H1 (cell line): ENCODE results near the gene RNF38. TPM values are rescaled to one million over a fixed set of nuclear protein-coding genes. Genes with fewer than 3 reads are reported as not detected.
"Not testable (repeated sequence)": the region's sequence is repeated elsewhere in the genome, so short reads cannot be mapped to it uniquely, and the experiment has no call there.

Experiments
- CTCF ChIA-PET: fragments of 300-600 bp; sonication (Branson Sonifier 250); formaldehyde crosslinking; loops from one replicate; lab custom pipeline; 2021; ENCODE audit not compliant: partially characterized antibody; lab: Charles Lee
- POLR2A ChIA-PET: fragments of 300-600 bp; sonication (Branson Sonifier 250); formaldehyde crosslinking; loops from one replicate; lab custom pipeline; 2021; ENCODE audit warnings: inconsistent platforms; ENCODE audit not compliant: partially characterized antibody; lab: Charles Lee
- DNase-seq, 2 experiments: peaks; one replicate each; pipeline versions ENCODE4 v3.0.0 to v3.0.0-alpha.2; 2010 to 2022; ENCODE audit warnings: low spot score in 2 of 2, low read depth in 1 of 2, mixed read lengths in 1 of 2
- FAIRE-seq: peaks from 2 replicates; lab custom pipeline; 2011; peaks lifted over from hg19 to GRCh38; lab: Jason Lieb, UNC
- H2AFZ ChIP-seq: 2 replicates; pipeline ENCODE4 v1.8.1; 2012; ENCODE audit warnings: low read length, inconsistent platforms
- H2AK5ac ChIP-seq: 2 replicates; pipeline ENCODE4 v1.6.1; 2013; ENCODE audit warnings: low read depth, low read length
- H2BK120ac ChIP-seq: replicated peaks from 2 replicates; pipeline ENCODE3; 2013; ENCODE audit warnings: low read depth, low read length, inconsistent platforms
- H2BK12ac ChIP-seq: 2 replicates; pipeline ENCODE4 v1.6.1; 2013; ENCODE audit warnings: low read depth, low read length
- H2BK15ac ChIP-seq: 2 replicates; pipeline ENCODE4 v1.6.1; 2013; ENCODE audit warnings: low read length
- H2BK20ac ChIP-seq: 2 replicates; pipeline ENCODE4 v1.6.1; 2013; ENCODE audit warnings: low read length
- H2BK5ac ChIP-seq: 2 replicates; pipeline ENCODE4 v1.6.1; 2013; ENCODE audit warnings: low read depth, low read length
- H3K14ac ChIP-seq: 2 replicates; pipeline ENCODE4 v1.6.1; 2013; ENCODE audit warnings: inconsistent platforms; ENCODE audit not compliant: insufficient read length
- H3K18ac ChIP-seq: 2 replicates; pipeline ENCODE4 v1.6.1; 2013; ENCODE audit warnings: low read length; ENCODE audit errors: extremely low read depth
- H3K23ac ChIP-seq: 2 replicates; pipeline ENCODE4 v1.6.1; 2013; ENCODE audit warnings: inconsistent platforms; ENCODE audit not compliant: insufficient read length
- H3K23me2 ChIP-seq: 2 replicates; pipeline ENCODE4 v1.6.1; 2013; ENCODE audit warnings: low read depth, low read length
- H3K27ac ChIP-seq: 2 replicates; pipeline ENCODE4 v1.6.1; 2011; ENCODE audit warnings: low read depth, low read length, inconsistent platforms
- H3K27me3 ChIP-seq, 4 experiments: replicated peaks in 1 of 4; 1 replicate in 1 of 4; 2 replicates in 3 of 4; pipeline versions ENCODE4 v1.6.1 to v1.8.1; 2011 to 2013; ENCODE audit warnings: low read length in 3 of 4, mild to moderate bottlenecking in 3 of 4, inconsistent platforms in 2 of 4, mixed read lengths in 2 of 4, moderate library complexity in 1 of 4; ENCODE audit not compliant: control insufficient read depth in 3 of 4, insufficient read depth in 3 of 4; ENCODE audit errors: extremely low read depth in 1 of 4
- H3K36me3 ChIP-seq, 4 experiments: 2 replicates each; pipeline versions ENCODE4 v1.6.1 to v1.8.1; 2011 to 2013; ENCODE audit warnings: mild to moderate bottlenecking in 4 of 4, low read length in 3 of 4, moderate library complexity in 2 of 4, control low read depth in 1 of 4, inconsistent platforms in 1 of 4; ENCODE audit not compliant: insufficient read depth in 4 of 4, control insufficient read depth in 2 of 4
- H3K4ac ChIP-seq: replicated peaks from 2 replicates; pipeline ENCODE3; 2013; ENCODE audit warnings: low read length, low read depth, mixed read lengths, inconsistent platforms; ENCODE audit not compliant: insufficient read length
- H3K4me1 ChIP-seq, 4 experiments: replicated peaks in 1 of 4; 1 replicate in 1 of 4; 2 replicates in 3 of 4; pipeline versions ENCODE4 v1.6.1 to v1.8.1; 2011 to 2013; ENCODE audit warnings: low read length in 3 of 4, inconsistent platforms in 2 of 4, mixed read lengths in 1 of 4; ENCODE audit not compliant: insufficient read depth in 4 of 4, control insufficient read depth in 3 of 4
- H3K4me2 ChIP-seq, 2 experiments: 2 replicates each; pipeline versions ENCODE4 v1.6.1 to v1.8.1; 2011 to 2013; ENCODE audit warnings: low read depth in 2 of 2, low read length in 2 of 2, control low read depth in 1 of 2, inconsistent platforms in 1 of 2, mild to moderate bottlenecking in 1 of 2; ENCODE audit not compliant: insufficient read depth in 1 of 2
- H3K4me3 ChIP-seq, 4 experiments: fragments of 200-600, 300-600 bp in 1 of 4; sonication (generic), shearing (Covaris generic), sonication (Bioruptor Twin) in 1 of 4; 2 replicates each; pipeline versions ENCODE4 v1.5.1 to v1.8.1; 2011 to 2016; ENCODE audit warnings: low read length in 4 of 4, low read depth in 3 of 4, control low read depth in 2 of 4, inconsistent platforms in 2 of 4, mild to moderate bottlenecking in 2 of 4, mixed read lengths in 1 of 4, moderate library complexity in 1 of 4; ENCODE audit not compliant: insufficient read depth in 2 of 4; ENCODE audit errors: extremely low read depth in 1 of 4
- H3K56ac ChIP-seq: replicated peaks from 2 replicates; pipeline ENCODE3; 2013; ENCODE audit warnings: low read depth, mild to moderate bottlenecking, mixed read lengths, low read length, inconsistent platforms; ENCODE audit not compliant: insufficient read length
- H3K79me1 ChIP-seq: 2 replicates; pipeline ENCODE4 v1.6.1; 2013; ENCODE audit warnings: low read depth, low read length, control low read depth
- H3K79me2 ChIP-seq, 2 experiments: 2 replicates each; pipeline versions ENCODE4 v1.6.1 to v1.8.1; 2012 to 2013; ENCODE audit warnings: low read length in 2 of 2, mild to moderate bottlenecking in 2 of 2, inconsistent platforms in 1 of 2; ENCODE audit not compliant: insufficient read depth in 2 of 2, control insufficient read depth in 1 of 2
- H3K9ac ChIP-seq, 4 experiments: replicated peaks in 1 of 4; 1 replicate in 1 of 4; 2 replicates in 3 of 4; pipeline versions ENCODE4 v1.6.1 to v1.8.1; 2011 to 2013; ENCODE audit warnings: low read depth in 3 of 4, low read length in 3 of 4, control low read depth in 2 of 4, mild to moderate bottlenecking in 2 of 4, moderate library complexity in 2 of 4, inconsistent platforms in 1 of 4; ENCODE audit errors: extremely low read depth in 1 of 4
- H3K9me3 ChIP-seq, 2 experiments: 2 replicates each; pipeline versions ENCODE4 v1.6.1 to v1.8.1; 2012 to 2013; ENCODE audit warnings: mild to moderate bottlenecking in 2 of 2, moderate library complexity in 2 of 2, control low read depth in 1 of 2, inconsistent platforms in 1 of 2, low read depth in 1 of 2, low read length in 1 of 2, mixed read lengths in 1 of 2; ENCODE audit not compliant: insufficient read depth in 2 of 2
- H4K20me1 ChIP-seq, 2 experiments: replicated peaks in 1 of 2; 2 replicates each; pipeline versions ENCODE3 to v1.8.1; 2011 to 2013; ENCODE audit warnings: inconsistent platforms in 2 of 2, low read length in 2 of 2, mild to moderate bottlenecking in 1 of 2; ENCODE audit not compliant: insufficient read depth in 2 of 2, control insufficient read depth in 1 of 2
- H4K5ac ChIP-seq: 2 replicates; pipeline ENCODE4 v1.6.1; 2013; ENCODE audit warnings: low read length, low read depth, mixed read lengths, inconsistent platforms; ENCODE audit not compliant: insufficient read length
- H4K8ac ChIP-seq: 2 replicates; pipeline ENCODE4 v1.8.0; 2013; ENCODE audit warnings: mild to moderate bottlenecking, moderate library complexity, low read length, inconsistent platforms; ENCODE audit not compliant: insufficient read depth; ENCODE audit errors: extremely low read depth
- H4K91ac ChIP-seq: replicated peaks from 2 replicates; pipeline ENCODE3; 2013; ENCODE audit warnings: low read length, mixed read lengths, inconsistent platforms; ENCODE audit not compliant: insufficient read length
- FOSL1 ChIP-seq: IDR thresholded peaks from 2 replicates; pipeline ENCODE4 v1.6.1; 2011; ENCODE audit warnings: mild to moderate bottlenecking, low read depth, low read length, moderate library complexity; ENCODE audit not compliant: insufficient read depth
- SP1 ChIP-seq: IDR thresholded peaks from 2 replicates; pipeline ENCODE4 v1.6.1; 2011; ENCODE audit warnings: low read depth, low read length
- WGBS, 2 experiments: shearing (Covaris generic) in 1 of 2; methylation state at CpG; one replicate each; pipeline versions ENCODE4 v1.1.6 to v1.1.7; 2013 to 2015; ENCODE audit warnings: low lambda C conversion rate in 2 of 2, mixed read lengths in 2 of 2, inconsistent platforms in 1 of 2, low coverage in 1 of 2, missing lambda C conversion rate in 1 of 2; ENCODE audit not compliant: insufficient replicate concordance in 2 of 2, insufficient coverage in 1 of 2, insufficient read length in 1 of 2; ENCODE audit errors: extremely low coverage in 1 of 2, missing lambda C conversion rate in 1 of 2; 5-methylcytosine and 5-hydroxymethylcytosine counted together
- polyA plus RNA-seq, 7 experiments: library from polyadenylated mRNA; depleted of rRNA in 3 of 7; stranded (reverse) in 5 of 7; unstranded in 2 of 7; fragments of >200 nt in 5 of 7; fragments of 200-250 nt in 2 of 7; gene quantifications; 1 replicate in 5 of 7; 2 replicates in 1 of 7; 4 replicates in 1 of 7; pipeline versions ENCODE4 v1.2.1 to v1.2.3, GENCODE V29; 2011 to 2013; ENCODE audit warnings: missing spikeins in 2 of 7, mixed read lengths in 2 of 7
- total RNA-seq: library from RNA; stranded (reverse); fragmentation: NEBNext Ultra II Directional; extraction: Animal tissue kit (Norgen Biotek cat#: 25700); gene quantifications from 2 replicates; pipeline ENCODE4 v1.2.1, GENCODE V29; 2021

RNF38 gene
- total and polyA plus RNA-seq, 2 of the 8 experiments (the other 6 are each of a cell fraction or from before 2014, with no cell fraction given): 54.9 to 60.9 TPM

DNA sequence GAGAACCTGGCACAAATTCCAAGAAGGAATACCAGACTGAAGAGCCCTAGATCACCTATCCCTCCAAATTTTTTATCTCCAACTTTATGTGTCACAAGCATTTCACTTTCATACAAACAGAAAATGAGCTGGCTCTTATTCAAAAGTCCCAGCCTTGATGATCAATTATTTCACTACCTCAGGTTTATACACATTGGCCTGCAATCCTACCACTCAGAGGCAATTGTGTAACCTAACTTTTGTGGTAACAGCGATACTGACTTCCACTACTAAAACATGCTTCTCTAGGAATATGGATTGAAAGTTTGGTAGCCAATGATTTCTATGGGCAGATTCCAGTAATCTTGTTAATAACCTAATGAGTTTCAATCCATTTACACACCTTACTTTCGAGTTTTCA lies 10.5 kb downstream of the RNF38 start (continued):
- TF ChIP-seq FOSL1 (no peak), SP1 (no peak)
- TF ChIP-seq, all 59 proteins: peak for 0

DNA sequence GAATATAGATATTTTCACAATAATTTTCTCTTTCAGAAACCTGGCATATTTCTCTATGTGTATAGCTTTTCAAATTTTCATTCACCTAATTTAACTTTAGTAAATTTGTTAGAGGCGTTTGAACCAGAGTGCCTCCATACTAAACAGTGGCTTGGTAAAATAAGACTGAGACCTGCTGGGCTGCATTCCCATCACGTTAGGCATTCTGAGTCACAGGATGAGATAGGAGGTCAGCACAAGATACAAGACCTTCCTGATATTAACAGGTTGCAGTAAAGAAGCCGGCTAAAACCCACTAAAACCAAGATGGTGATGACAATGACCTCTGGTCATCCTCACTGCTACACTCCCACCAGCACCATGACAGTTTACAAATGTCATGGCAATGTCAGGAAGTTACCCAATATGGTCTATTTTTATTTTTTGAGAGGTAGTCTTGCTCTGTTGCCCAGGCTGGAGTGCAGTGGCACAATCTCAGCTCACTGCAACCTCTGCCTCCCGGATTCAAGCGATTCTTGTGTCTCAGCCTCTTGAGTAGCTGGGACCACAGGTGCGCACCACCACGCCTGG lies 13.6 kb downstream of the RNF38 start:
- H3K9ac ChIP-seq, H4K5ac ChIP-seq, H3K4ac ChIP-seq, H2BK5ac ChIP-seq, H2BK15ac ChIP-seq, H3K56ac ChIP-seq, H3K27ac ChIP-seq, H2AK5ac ChIP-seq, H3K23me2 ChIP-seq, H3K4me3 ChIP-seq, H2BK12ac ChIP-seq, H3K36me3 ChIP-seq, H2BK20ac ChIP-seq, H3K9me3 ChIP-seq, H3K27me3 ChIP-seq, H3K18ac ChIP-seq, FAIRE-seq, H3K79me1 ChIP-seq, H2BK120ac ChIP-seq, H4K20me1 ChIP-seq, H4K8ac ChIP-seq, H4K91ac ChIP-seq, DNase-seq, H3K4me2 ChIP-seq, H3K14ac ChIP-seq, H2AFZ ChIP-seq, H3K23ac ChIP-seq: not testable (repeated sequence)
- POLR2A ChIA-PET: interaction anchor here (1.0 to 1.9 kb wide), 2 partner anchors 14 to 16 kb away, joined by 3 to 6 read pairs; partner anchors contain the start of gene RNF38
- Histone ChIP-seq H3K4me1 (peaks cover 0 to 17% (median 10%) of the 10 kb centered on the region in 4 experiments; a peak in 5 of 7 replicates), H3K79me2 (peaks cover 5 to 96% of the 10 kb centered on the region in 2 experiments; a peak in 3 of 4 replicates)
- 86% methylated on average over 7 of the region's 7 CpGs; no CpG with 5 or more reads in 1 of the 2 experiments for WGBS, 2 experiments
- CTCF ChIA-PET: interaction anchor here (0.7 to 1.4 kb wide), 2 partner anchors 12 to 196 kb away, joined by 3 to 6 read pairs; no protein-coding TSS in a partner anchor
